HG03342 (cell line): ENCODE results near the gene ACMSD.

Source experiments
- ATAC-seq: cut with Tn5 transposase; IDR thresholded peaks from one replicate; pipeline ENCODE4 v1.9.1; 2021; ENCODE audit warnings: mild to moderate bottlenecking, moderate library complexity; ENCODE audit not compliant: unreplicated experiment

The ACMSD gene

GRCh38 chr2:134943540-134943939, 105.1 kb downstream of the ACMSD start:
- peak; percentile 93 for ATAC-seq

DNA sequence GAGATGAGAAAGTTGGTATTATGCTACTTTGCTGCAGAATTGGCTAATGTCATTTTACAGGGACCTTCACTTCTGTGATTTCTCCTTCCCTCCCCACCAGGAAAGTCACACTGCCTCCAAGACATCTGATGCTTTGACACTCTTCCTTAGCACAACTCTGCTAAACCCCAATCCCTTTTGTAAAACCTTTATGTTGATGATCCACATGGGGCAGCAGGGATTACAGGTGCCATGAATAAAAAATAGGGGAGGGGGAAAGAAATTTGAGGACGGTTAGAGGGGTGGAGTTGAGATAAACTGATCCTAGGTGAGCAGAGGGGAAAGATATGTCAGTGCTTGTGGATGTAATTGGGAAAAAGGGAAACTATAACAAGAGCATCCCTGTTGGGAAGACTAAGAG, 106.6 kb downstream of the ACMSD start:
- no peak for ATAC-seq

GRCh38 chr2:134946073-134946472, 107.7 kb downstream of the ACMSD start:
- no peak for ATAC-seq

GRCh38 chr2:134949981-134950708, 111.7 kb downstream of the ACMSD start:
- no peak for ATAC-seq

- no peak for ATAC-seq
Observed at GRCh38 chr2:134950886-134951285, 112.5 kb downstream of the ACMSD start.
